Measurements from ENCODE around the gene MND1.

GRCh38 chr4:153426207-153426885, 81.9 kb downstream of the MND1 start:
- TF ChIP-seq CTCF (IDR thresholded peaks at IDR 0.05) (no peak), POLR2A (IDR thresholded peaks at IDR 0.05) (no peak), POLR2AphosphoS5 (IDR thresholded peaks at IDR 0.05) (no peak)
